ENCODE results near the gene ARFGAP3.

The ARFGAP3 gene

DNA sequence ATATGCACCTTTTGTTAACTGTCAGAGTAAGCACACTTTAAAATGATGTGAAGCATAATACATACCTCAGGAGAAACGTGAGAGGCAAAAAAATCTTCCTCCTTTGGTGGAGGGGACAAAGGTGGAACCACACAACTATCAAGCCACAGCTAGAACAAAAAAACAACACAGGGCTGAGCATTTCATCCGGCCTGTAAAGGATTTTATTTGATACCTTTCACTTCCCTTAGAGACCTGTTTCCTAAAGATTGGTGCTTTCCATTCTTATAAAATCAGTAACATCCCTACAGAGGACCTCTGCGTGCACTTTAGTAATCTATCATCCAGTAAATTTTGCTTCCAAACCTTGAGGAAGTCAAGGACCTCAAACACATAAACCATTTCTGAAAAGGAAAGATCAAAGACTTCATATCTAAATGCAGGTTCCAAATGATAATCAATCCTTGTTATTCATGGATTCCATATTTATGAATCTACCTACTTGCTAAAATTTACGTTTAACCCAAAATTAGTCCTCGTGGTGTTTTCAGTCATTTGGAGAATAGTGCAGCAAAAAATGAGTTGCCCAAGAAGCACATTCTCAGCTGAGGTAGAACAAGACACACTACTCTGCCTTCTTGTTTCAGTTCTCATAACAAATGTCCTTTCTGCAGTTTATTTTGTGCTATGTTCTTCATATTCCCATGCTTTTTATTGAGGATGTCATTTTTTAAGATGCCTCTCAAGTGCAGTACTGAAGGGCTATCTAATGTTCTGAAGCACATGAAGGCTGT, 22.7 kb downstream of the ARFGAP3 start:
- Histone ChIP-seq H3K27ac (ENCODE audit: low read length) (no peak overlapping the region), H3K4me2 (ENCODE audit: low read depth, low read length) (no peak overlapping the region), H3K4me1 (ENCODE audit: low read length) (no peaks in the 10 kb centered on the region), H3K27me3 (replicated peaks; ENCODE audit: insufficient read depth, low read length) (no peaks in the 10 kb centered on the region), H3F3A (ENCODE audit: insufficient read depth, low read length) (no peaks in the 10 kb centered on the region), H3K4me3 (ENCODE audit: low read length) (no peak overlapping the region), H2AFZ (ENCODE audit: low read length) (no peak overlapping the region), H3K36me3 (replicated peaks; ENCODE audit: insufficient read depth, low read length) (peaks cover 18% of the 10 kb centered on the region; the same call in 1 of the 2 replicates), H3K9me3 (replicated peaks; ENCODE audit: insufficient read depth, low read length) (no peaks in the 10 kb centered on the region), H3K79me2 (ENCODE audit: low read length) (no peaks in the 10 kb centered on the region), H3K9me2 (replicated peaks; ENCODE audit: insufficient read depth, low read length) (no peaks in the 10 kb centered on the region), H4K20me1 (ENCODE audit: insufficient read depth, low read length) (no peaks in the 10 kb centered on the region), H3K9ac (ENCODE audit: low read length) (no peak overlapping the region)
- DNase-seq, result no peak
- TF ChIP-seq, protein P1, sequence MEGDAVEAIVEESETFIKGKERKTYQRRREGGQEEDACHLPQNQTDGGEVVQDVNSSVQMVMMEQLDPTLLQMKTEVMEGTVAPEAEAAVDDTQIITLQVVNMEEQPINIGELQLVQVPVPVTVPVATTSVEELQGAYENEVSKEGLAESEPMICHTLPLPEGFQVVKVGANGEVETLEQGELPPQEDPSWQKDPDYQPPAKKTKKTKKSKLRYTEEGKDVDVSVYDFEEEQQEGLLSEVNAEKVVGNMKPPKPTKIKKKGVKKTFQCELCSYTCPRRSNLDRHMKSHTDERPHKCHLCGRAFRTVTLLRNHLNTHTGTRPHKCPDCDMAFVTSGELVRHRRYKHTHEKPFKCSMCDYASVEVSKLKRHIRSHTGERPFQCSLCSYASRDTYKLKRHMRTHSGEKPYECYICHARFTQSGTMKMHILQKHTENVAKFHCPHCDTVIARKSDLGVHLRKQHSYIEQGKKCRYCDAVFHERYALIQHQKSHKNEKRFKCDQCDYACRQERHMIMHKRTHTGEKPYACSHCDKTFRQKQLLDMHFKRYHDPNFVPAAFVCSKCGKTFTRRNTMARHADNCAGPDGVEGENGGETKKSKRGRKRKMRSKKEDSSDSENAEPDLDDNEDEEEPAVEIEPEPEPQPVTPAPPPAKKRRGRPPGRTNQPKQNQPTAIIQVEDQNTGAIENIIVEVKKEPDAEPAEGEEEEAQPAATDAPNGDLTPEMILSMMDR (IDR thresholded peaks at IDR 0.05; ENCODE audit: low read length), result no peak
- TF ChIP-seq EZH2 (optimal IDR thresholded peaks at IDR 0.05; ENCODE audit: low read depth, low read length) (no peak), EZH2phosphoT487 (IDR thresholded peaks at IDR 0.05; ENCODE audit: low read length) (no peak)

- no peak overlapping the region for H2AFZ ChIP-seq (ENCODE audit: low read length)
- H3K9ac ChIP-seq (ENCODE audit: low read length), result no peak overlapping the region
- H3K9me3 ChIP-seq (replicated peaks; ENCODE audit: insufficient read depth, low read length), result no peaks in the 10 kb centered on the region
- H3K4me1 ChIP-seq (ENCODE audit: low read length), result no peaks in the 10 kb centered on the region
- H3K27me3 ChIP-seq (replicated peaks; ENCODE audit: insufficient read depth, low read length), result no peaks in the 10 kb centered on the region
- no peak overlapping the region for H3K27ac ChIP-seq (ENCODE audit: low read length)
- DNase-seq, result no peak
- no peaks in the 10 kb centered on the region for H3K79me2 ChIP-seq (ENCODE audit: low read length)
- H3F3A ChIP-seq (ENCODE audit: insufficient read depth, low read length), result no peaks in the 10 kb centered on the region
- no peaks in the 10 kb centered on the region for H4K20me1 ChIP-seq (ENCODE audit: insufficient read depth, low read length)
- no peak overlapping the region for H3K4me3 ChIP-seq (ENCODE audit: low read length)
- H3K9me2 ChIP-seq (replicated peaks; ENCODE audit: insufficient read depth, low read length), result no peaks in the 10 kb centered on the region
- no peak for TF ChIP-seq EZH2 (optimal IDR thresholded peaks at IDR 0.05; ENCODE audit: low read depth, low read length)
- no peak for TF ChIP-seq EZH2phosphoT487 (IDR thresholded peaks at IDR 0.05; ENCODE audit: low read length)
- TF ChIP-seq, protein P1 (IDR thresholded peaks at IDR 0.05; ENCODE audit: low read length), result no peak
- no peak overlapping the region for H3K4me2 ChIP-seq (ENCODE audit: low read depth, low read length)
- H3K36me3 ChIP-seq (replicated peaks; ENCODE audit: insufficient read depth, low read length), result peaks cover 20% of the 10 kb centered on the region; the same call in 1 of the 2 replicates
Observed at GRCh38 chr22:42833104-42833503, 24.0 kb downstream of the ARFGAP3 start.

GRCh38 chr22:42831712-42832111, 25.4 kb downstream of the ARFGAP3 start:
- H3K4me3 ChIP-seq (ENCODE audit: low read length), result no peak overlapping the region

More at GRCh38 chr22:42831712-42832111, 25.4 kb downstream of the ARFGAP3 start:
- H3K4me1 ChIP-seq (ENCODE audit: low read length), result no peaks in the 10 kb centered on the region
- no peak overlapping the region for H3K9ac ChIP-seq (ENCODE audit: low read length)
- no peaks in the 10 kb centered on the region for H4K20me1 ChIP-seq (ENCODE audit: insufficient read depth, low read length)
- no peaks in the 10 kb centered on the region for H3K9me3 ChIP-seq (replicated peaks; ENCODE audit: insufficient read depth, low read length)
- no peaks in the 10 kb centered on the region for H3K9me2 ChIP-seq (replicated peaks; ENCODE audit: insufficient read depth, low read length)
- TF ChIP-seq EZH2 (optimal IDR thresholded peaks at IDR 0.05; ENCODE audit: low read depth, low read length), result no peak
- no peak for TF ChIP-seq EZH2phosphoT487 (IDR thresholded peaks at IDR 0.05; ENCODE audit: low read length)
- TF ChIP-seq, protein P1 (IDR thresholded peaks at IDR 0.05; ENCODE audit: low read length), result no peak
- no peak for DNase-seq
- H3F3A ChIP-seq (ENCODE audit: insufficient read depth, low read length), result no peaks in the 10 kb centered on the region
- no peak overlapping the region for H3K4me2 ChIP-seq (ENCODE audit: low read depth, low read length)
- H3K79me2 ChIP-seq (ENCODE audit: low read length), result no peaks in the 10 kb centered on the region
- H3K36me3 ChIP-seq (replicated peaks; ENCODE audit: insufficient read depth, low read length), result peaks cover 20% of the 10 kb centered on the region; the same call in 1 of the 2 replicates
- H3K27ac ChIP-seq (ENCODE audit: low read length), result no peak overlapping the region
- H2AFZ ChIP-seq (ENCODE audit: low read length), result no peak overlapping the region
- H3K27me3 ChIP-seq (replicated peaks; ENCODE audit: insufficient read depth, low read length), result no peaks in the 10 kb centered on the region

Measured in MM.1S (cell line).